ENCODE measurements around the gene DYRK3. TPM values are rescaled to one million over a fixed set of nuclear protein-coding genes. Genes with fewer than 3 reads are reported as not detected.

DYRK3 gene
- total and polyA plus RNA-seq, 2 of the 13 experiments (the other 11 are each of a cell fraction or from before 2014, with no cell fraction given) = 0.48 to 2.8 TPM

GRCh38 chr1:206635080-206635977 lies at the start of gene DYRK3 (continued):
- TF ChIP-seq ZBTB46 (CRISPR knock-in tag; IDR thresholded peaks at IDR 0.05; ENCODE audit: borderline replicate concordance) = peak; percentile 33; the same call in 1 of the 2 replicates
- no peak for TF ChIP-seq POLR2AphosphoS2 (IDR thresholded peaks at IDR 0.05; ENCODE audit: low read depth, low read length)
- no peak for TF ChIP-seq GABPA (IDR thresholded peaks at IDR 0.05; ENCODE audit: low read depth, low read length)
- no peak for TF ChIP-seq GABPA (CRISPR knock-in tag; IDR thresholded peaks at IDR 0.05; ENCODE audit: low read depth)
- peak; percentile 26 for TF ChIP-seq ZEB1 (IDR thresholded peaks at IDR 0.05; ENCODE audit: insufficient replicate concordance, low read depth)
- peak; percentile 50 for TF ChIP-seq IKZF4 (CRISPR knock-in tag; IDR thresholded peaks at IDR 0.05; ENCODE audit: borderline replicate concordance, low read depth, not compliant biosample characterization)
- no peak for TF ChIP-seq ZNF282 (IDR thresholded peaks at IDR 0.05; ENCODE audit: partially characterized antibody)
- peak; percentile 59; the same call in 1 of the 2 replicates for TF ChIP-seq REL (CRISPR knock-in tag; conservative IDR thresholded peaks at IDR 0.05)
- TF ChIP-seq ETV6 (CRISPR knock-in tag; conservative IDR thresholded peaks at IDR 0.05) = no peak
- no peak for TF ChIP-seq CHCHD3 (CRISPR knock-in tag; IDR thresholded peaks at IDR 0.05)
- peak; percentile 58 for TF ChIP-seq SKI (IDR thresholded peaks at IDR 0.05; ENCODE audit: partially characterized antibody)
- no peak for TF ChIP-seq SOX6 (IDR thresholded peaks at IDR 0.05)
- peak; percentile 54 for TF ChIP-seq SOX6 (CRISPR knock-in tag; IDR thresholded peaks at IDR 0.05)
- TF ChIP-seq ZNF790 (CRISPR knock-in tag; IDR thresholded peaks at IDR 0.05; ENCODE audit: borderline replicate concordance) = no peak
- TF ChIP-seq RCOR2 (CRISPR knock-in tag; IDR thresholded peaks at IDR 0.05) = 0 out of 2 replicates have a peak, but pooled peaks have one; percentile 40
- TF ChIP-seq, protein P1, sequence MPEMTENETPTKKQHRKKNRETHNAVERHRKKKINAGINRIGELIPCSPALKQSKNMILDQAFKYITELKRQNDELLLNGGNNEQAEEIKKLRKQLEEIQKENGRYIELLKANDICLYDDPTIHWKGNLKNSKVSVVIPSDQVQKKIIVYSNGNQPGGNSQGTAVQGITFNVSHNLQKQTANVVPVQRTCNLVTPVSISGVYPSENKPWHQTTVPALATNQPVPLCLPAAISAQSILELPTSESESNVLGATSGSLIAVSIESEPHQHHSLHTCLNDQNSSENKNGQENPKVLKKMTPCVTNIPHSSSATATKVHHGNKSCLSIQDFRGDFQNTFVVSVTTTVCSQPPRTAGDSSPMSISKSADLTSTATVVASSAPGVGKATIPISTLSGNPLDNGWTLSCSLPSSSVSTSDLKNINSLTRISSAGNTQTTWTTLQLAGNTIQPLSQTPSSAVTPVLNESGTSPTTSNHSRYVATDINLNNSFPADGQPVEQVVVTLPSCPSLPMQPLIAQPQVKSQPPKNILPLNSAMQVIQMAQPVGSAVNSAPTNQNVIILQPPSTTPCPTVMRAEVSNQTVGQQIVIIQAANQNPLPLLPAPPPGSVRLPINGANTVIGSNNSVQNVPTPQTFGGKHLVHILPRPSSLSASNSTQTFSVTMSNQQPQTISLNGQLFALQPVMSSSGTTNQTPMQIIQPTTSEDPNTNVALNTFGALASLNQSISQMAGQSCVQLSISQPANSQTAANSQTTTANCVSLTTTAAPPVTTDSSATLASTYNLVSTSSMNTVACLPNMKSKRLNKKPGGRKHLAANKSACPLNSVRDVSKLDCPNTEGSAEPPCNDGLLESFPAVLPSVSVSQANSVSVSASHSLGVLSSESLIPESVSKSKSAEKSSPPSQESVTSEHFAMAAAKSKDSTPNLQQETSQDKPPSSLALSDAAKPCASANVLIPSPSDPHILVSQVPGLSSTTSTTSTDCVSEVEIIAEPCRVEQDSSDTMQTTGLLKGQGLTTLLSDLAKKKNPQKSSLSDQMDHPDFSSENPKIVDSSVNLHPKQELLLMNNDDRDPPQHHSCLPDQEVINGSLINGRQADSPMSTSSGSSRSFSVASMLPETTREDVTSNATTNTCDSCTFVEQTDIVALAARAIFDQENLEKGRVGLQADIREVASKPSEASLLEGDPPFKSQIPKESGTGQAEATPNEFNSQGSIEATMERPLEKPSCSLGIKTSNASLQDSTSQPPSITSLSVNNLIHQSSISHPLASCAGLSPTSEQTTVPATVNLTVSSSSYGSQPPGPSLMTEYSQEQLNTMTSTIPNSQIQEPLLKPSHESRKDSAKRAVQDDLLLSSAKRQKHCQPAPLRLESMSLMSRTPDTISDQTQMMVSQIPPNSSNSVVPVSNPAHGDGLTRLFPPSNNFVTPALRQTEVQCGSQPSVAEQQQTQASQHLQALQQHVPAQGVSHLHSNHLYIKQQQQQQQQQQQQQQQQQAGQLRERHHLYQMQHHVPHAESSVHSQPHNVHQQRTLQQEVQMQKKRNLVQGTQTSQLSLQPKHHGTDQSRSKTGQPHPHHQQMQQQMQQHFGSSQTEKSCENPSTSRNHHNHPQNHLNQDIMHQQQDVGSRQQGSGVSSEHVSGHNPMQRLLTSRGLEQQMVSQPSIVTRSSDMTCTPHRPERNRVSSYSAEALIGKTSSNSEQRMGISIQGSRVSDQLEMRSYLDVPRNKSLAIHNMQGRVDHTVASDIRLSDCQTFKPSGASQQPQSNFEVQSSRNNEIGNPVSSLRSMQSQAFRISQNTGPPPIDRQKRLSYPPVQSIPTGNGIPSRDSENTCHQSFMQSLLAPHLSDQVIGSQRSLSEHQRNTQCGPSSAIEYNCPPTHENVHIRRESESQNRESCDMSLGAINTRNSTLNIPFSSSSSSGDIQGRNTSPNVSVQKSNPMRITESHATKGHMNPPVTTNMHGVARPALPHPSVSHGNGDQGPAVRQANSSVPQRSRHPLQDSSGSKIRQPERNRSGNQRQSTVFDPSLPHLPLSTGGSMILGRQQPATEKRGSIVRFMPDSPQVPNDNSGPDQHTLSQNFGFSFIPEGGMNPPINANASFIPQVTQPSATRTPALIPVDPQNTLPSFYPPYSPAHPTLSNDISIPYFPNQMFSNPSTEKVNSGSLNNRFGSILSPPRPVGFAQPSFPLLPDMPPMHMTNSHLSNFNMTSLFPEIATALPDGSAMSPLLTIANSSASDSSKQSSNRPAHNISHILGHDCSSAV (CRISPR knock-in tag; IDR thresholded peaks at IDR 0.05; ENCODE audit: borderline replicate concordance) = no peak
- TF ChIP-seq ZNF562 (CRISPR knock-in tag; IDR thresholded peaks at IDR 0.05; ENCODE audit: borderline replicate concordance) = no peak
